Smooth muscle cell (in vitro differentiated cells): ENCODE measurements around the gene GLYR1. TPM values are rescaled to one million over a fixed set of nuclear protein-coding genes. Genes with fewer than 3 reads are reported as not detected.

Experiments
- DNase-seq: peaks from one replicate; lab custom pipeline; 2025; ENCODE audit not compliant: unreplicated experiment; lab: John Stamatoyannopoulos, UW
- H2AFZ ChIP-seq: fragments of 200-600 bp; sonication (generic); 2 replicates; pipeline ENCODE4 v1.6.0; 2016; ENCODE audit warnings: antibody characterized with exemption, low read depth, mild to moderate bottlenecking
- H3F3A ChIP-seq: fragments of 200-600 bp; sonication (generic); 2 replicates; pipeline ENCODE4 v1.6.0; 2017; ENCODE audit warnings: antibody characterized with exemption, low read depth
- H3K27ac ChIP-seq: fragments of 200-600 bp; sonication (generic); 2 replicates; pipeline ENCODE4 v1.5.1; 2016; ENCODE audit warnings: low read depth, mild to moderate bottlenecking
- H3K27me3 ChIP-seq: fragments of 200-600 bp; sonication (generic); 2 replicates; pipeline ENCODE4 v1.6.1; 2016; ENCODE audit warnings: low read depth, mild to moderate bottlenecking
- H3K36me3 ChIP-seq: fragments of 200-600 bp; sonication (generic); 2 replicates; pipeline ENCODE4 v1.5.1; 2016; ENCODE audit warnings: low read depth
- H3K4me1 ChIP-seq: fragments of 200-600 bp; sonication (generic); 2 replicates; pipeline ENCODE4 v1.5.1; 2016; ENCODE audit warnings: low read depth
- H3K4me2 ChIP-seq: fragments of 200-600 bp; sonication (generic); 2 replicates; pipeline ENCODE4 v1.6.0; 2016; ENCODE audit warnings: mild to moderate bottlenecking
- H3K4me3 ChIP-seq: fragments of 200-600 bp; sonication (generic); 2 replicates; pipeline ENCODE4 v1.5.1; 2016; ENCODE audit warnings: mild to moderate bottlenecking
- H3K79me2 ChIP-seq: fragments of 200-600 bp; sonication (generic); 2 replicates; pipeline ENCODE4 v1.6.0; 2016; ENCODE audit warnings: low read depth, mild to moderate bottlenecking
- H3K9ac ChIP-seq: fragments of 200-600 bp; sonication (generic); 2 replicates; pipeline ENCODE4 v1.6.0; 2016; ENCODE audit warnings: low read depth
- H3K9me3 ChIP-seq: fragments of 200-600 bp; sonication (generic); replicated peaks from 2 replicates; pipeline ENCODE4 v1.5.1; 2016; ENCODE audit warnings: low read depth
- H4K20me1 ChIP-seq: fragments of 200-600 bp; sonication (generic); 2 replicates; pipeline ENCODE4 v1.6.0; 2016; ENCODE audit warnings: low read depth
- CTCF ChIP-seq: fragments of 200-600 bp; sonication (generic); IDR thresholded peaks from 2 replicates; pipeline ENCODE4 v1.5.1; 2017; ENCODE audit warnings: borderline replicate concordance, mild to moderate bottlenecking, antibody characterized with exemption; ENCODE audit not compliant: insufficient read depth, poor library complexity, severe bottlenecking
- WGBS: methylation state at CpG from one replicate; pipeline ENCODE4 v1.1.7; 2016; ENCODE audit warnings: low lambda C conversion rate; 5-methylcytosine and 5-hydroxymethylcytosine counted together
- polyA plus RNA-seq: library from polyadenylated mRNA; unstranded; fragments of >200 nt; fragmentation: Nextera tagmentation; extraction: Ambion mirVana; gene quantifications from 2 replicates; pipeline ENCODE4 v1.2.1, GENCODE V29; 2016
- total RNA-seq: library from RNA; depleted of rRNA; stranded (reverse); fragments of >200 nt; gene quantifications from 2 replicates; pipeline ENCODE4 v1.2.3, GENCODE V29; 2014

Gene GLYR1
- total and polyA plus RNA-seq, 2 experiments from 2014 or later = 26.4 to 28.9 TPM

GRCh38 chr16:4855371-4855770 is 8.3 kb upstream of the GLYR1 start:
- Histone ChIP-seq H3K9ac (no peak overlapping the region), H3K27me3 (no peaks in the 10 kb centered on the region), H3K9me3 (no peaks in the 10 kb centered on the region), H3F3A (no peaks in the 10 kb centered on the region), H3K36me3 (peaks cover 21% of the 10 kb centered on the region), H3K4me1 (peaks cover 7% of the 10 kb centered on the region), H2AFZ (no peak overlapping the region), H3K4me2 (no peak overlapping the region), H3K4me3 (no peak overlapping the region), H3K79me2 (peaks cover 53% of the 10 kb centered on the region), H3K27ac (no peak overlapping the region), H4K20me1 (peaks cover 70% of the 10 kb centered on the region)
- no peak for TF ChIP-seq CTCF
- DNase-seq = no peak
- WGBS = 75% methylated on average over 5 of the region's 5 CpGs

DNA sequence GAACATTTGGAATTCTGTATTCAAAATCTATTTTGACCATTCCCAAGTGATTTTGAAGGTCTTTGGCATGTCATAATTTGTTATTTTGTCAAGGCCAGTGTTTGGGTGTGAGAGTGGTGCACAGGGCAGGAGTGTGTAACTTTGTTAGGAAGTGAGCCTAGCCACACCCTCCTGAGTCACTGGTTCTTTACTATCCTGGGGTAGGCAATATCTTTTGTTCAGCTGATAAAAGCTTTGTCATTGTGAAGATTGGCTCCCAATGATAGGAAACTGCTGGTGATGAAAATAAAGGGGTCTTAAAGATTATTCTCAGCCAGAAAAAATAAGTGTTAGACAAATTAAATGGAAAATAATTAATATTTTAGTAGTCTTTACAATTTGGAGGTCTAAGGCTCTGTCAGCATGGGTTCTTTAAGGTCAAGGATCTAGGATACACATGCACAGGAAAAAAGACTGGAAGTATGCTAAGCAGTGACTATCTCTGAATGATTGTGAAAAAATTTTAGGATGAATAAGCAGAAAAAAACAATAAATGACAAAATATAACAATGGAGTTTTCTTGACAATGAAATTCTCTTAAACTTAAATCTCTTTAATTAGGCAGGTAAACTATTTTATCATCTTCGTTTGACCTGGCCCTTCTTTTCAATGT is 5.3 kb upstream of the GLYR1 start:
- H3K36me3 ChIP-seq = peaks cover 5% of the 10 kb centered on the region
- peaks cover 87% of the 10 kb centered on the region for H4K20me1 ChIP-seq
- H3K79me2 ChIP-seq = peaks cover 72% of the 10 kb centered on the region
- H2AFZ ChIP-seq = no peak overlapping the region
- peak overlapping the region; percentile 14 for H3K27ac ChIP-seq
- no peak overlapping the region for H3K4me2 ChIP-seq
- 82% methylated on average over 1 of the region's 1 CpG for WGBS
- no peaks in the 10 kb centered on the region for H3K27me3 ChIP-seq
- no peak overlapping the region for H3K4me3 ChIP-seq
- no peak for TF ChIP-seq CTCF
- peaks cover 23% of the 10 kb centered on the region for H3K4me1 ChIP-seq
- no peak overlapping the region for H3K9ac ChIP-seq
- DNase-seq = no peak
- no peaks in the 10 kb centered on the region for H3K9me3 ChIP-seq
- no peaks in the 10 kb centered on the region for H3F3A ChIP-seq

GRCh38 chr16:4850211-4850610 is 3.1 kb upstream of the GLYR1 start:
- H3K4me1 ChIP-seq = peaks cover 32% of the 10 kb centered on the region
- H3K27me3 ChIP-seq = no peaks in the 10 kb centered on the region
- 66% methylated on average over 3 of the region's 3 CpGs for WGBS
- peak overlapping the region; percentile 82 for H3K4me3 ChIP-seq
- peak overlapping the region; percentile 0 for H3K9ac ChIP-seq
- H3K79me2 ChIP-seq = peaks cover 75% of the 10 kb centered on the region
- H2AFZ ChIP-seq = no peak overlapping the region
- peaks cover 79% of the 10 kb centered on the region for H4K20me1 ChIP-seq
- H3K36me3 ChIP-seq = no peaks in the 10 kb centered on the region
- no peaks in the 10 kb centered on the region for H3K9me3 ChIP-seq
- peak overlapping the region; percentile 91 for H3K4me2 ChIP-seq
- TF ChIP-seq CTCF = no peak
- H3K27ac ChIP-seq = no peak overlapping the region
- H3F3A ChIP-seq = peaks cover 5% of the 10 kb centered on the region
- DNase-seq = no peak
